ENCODE measurements around the gene TPCN1. TPM values are rescaled to one million over a fixed set of nuclear protein-coding genes. Genes with fewer than 3 reads are reported as not detected.

TPCN1 gene
- total RNA-seq, 1 experiment from 2014 or later: 13.5 TPM

GRCh38 chr12:113248842-113249435, 27.7 kb downstream of the TPCN1 start:
- no peaks in the 10 kb centered on the region for H3K9me3 Mint-ChIP-seq

More at GRCh38 chr12:113248842-113249435, 27.7 kb downstream of the TPCN1 start:
- Histone ChIP-seq H3K79me2 (ENCODE audit: insufficient read depth, low read length) (no peaks in the 10 kb centered on the region; the same call in 1 of the 2 replicates), H3K4me1 (ENCODE audit: insufficient read depth, low read length) (peaks cover 9% of the 10 kb centered on the region; the same call in 1 of the 2 replicates), H3K9ac (ENCODE audit: extremely low read depth, insufficient read length, low read length) (no peak overlapping the region), H3K23ac (ENCODE audit: insufficient read length, low read depth, low read length) (no peak overlapping the region), H3K27me3 (ENCODE audit: insufficient read depth, low read length) (no peaks in the 10 kb centered on the region), H3K79me1 (ENCODE audit: insufficient read depth, low read depth, low read length, poor library complexity, severe bottlenecking) (no peaks in the 10 kb centered on the region), H4K20me1 (ENCODE audit: control insufficient read depth, insufficient read depth, insufficient read length) (no peaks in the 10 kb centered on the region), H3K4ac (ENCODE audit: low read depth, low read length) (no peak overlapping the region), H3K14ac (ENCODE audit: insufficient read depth, low read length) (no peak overlapping the region), H4K91ac (ENCODE audit: insufficient read length, low read depth, low read length) (no peak overlapping the region), H2BK20ac (ENCODE audit: low read depth, low read length, poor library complexity, severe bottlenecking) (no peak overlapping the region), H3K18ac (ENCODE audit: insufficient read length, low read depth, low read length) (no peak overlapping the region), H2BK5ac (ENCODE audit: insufficient read length, low read length) (no peak overlapping the region), H2BK15ac (ENCODE audit: low read depth, low read length) (no peak overlapping the region), H3T11ph (ENCODE audit: low read length) (no peak overlapping the region), H3K4me2 (ENCODE audit: insufficient read depth, insufficient read length, low read length) (no peak overlapping the region), H4K8ac (replicated peaks; ENCODE audit: insufficient read length, low read depth, low read length) (no peak overlapping the region), H3K27ac (ENCODE audit: insufficient read length, low read depth, low read length) (no peak overlapping the region), H2BK120ac (ENCODE audit: low read depth, low read length, poor library complexity, severe bottlenecking) (no peak overlapping the region), H2BK12ac (ENCODE audit: insufficient read length, low read depth, low read length) (no peak overlapping the region), H3K56ac (ENCODE audit: insufficient read length, low read depth, low read length) (no peak overlapping the region), H2AK5ac (ENCODE audit: insufficient read length, low read length) (no peak overlapping the region), H3K23me2 (ENCODE audit: insufficient read length, low read depth, low read length, poor library complexity, severe bottlenecking) (no peaks in the 10 kb centered on the region), H3K9me3 (ENCODE audit: control insufficient read depth, low read depth, low read length) (no peaks in the 10 kb centered on the region), H4K5ac (ENCODE audit: insufficient read length, low read depth, low read length) (no peak overlapping the region), H2AFZ (ENCODE audit: low read length) (no peak overlapping the region)
- DNase-seq: no peak
- Mint-ChIP-seq H3K27me3 (ENCODE audit: low read depth) (no peaks in the 10 kb centered on the region; the same call in none of the 2 replicates), H3K4me3 (no peak overlapping the region), H3K36me3 (ENCODE audit: insufficient read depth in 1 of 3, low read depth in 3 of 3) (peaks cover 0 to 13% (median under 1%) of the 10 kb centered on the region in 3 experiments; a peak in 3 of 7 replicates), H3K4me1 (peaks cover 39 to 44% of the 10 kb centered on the region in 2 experiments), H3K27ac (peak overlapping the region; percentile 6 to 42 (median 14); a peak in 5 of 7 replicates)
- no peak for TF ChIP-seq CTCF (conservative IDR thresholded peaks at IDR 0.05)
- WGBS (ENCODE audit: extremely low coverage, insufficient read length, low lambda C conversion rate): no CpG with 5 or more reads among the region's 11 CpGs

All from H9 (cell line).